ENCODE measurements around the gene CNIH3.
A peak's percentile ranks its signal among the peaks of the same experiment; 100 is the strongest.
"Not testable (repeated sequence)": the region's sequence is repeated elsewhere in the genome, so short reads cannot be mapped to it uniquely, and the experiment has no call there.

Gene CNIH3

GRCh38 chr1:224689374-224689773 is 73.3 kb downstream of the CNIH3 start:
- no peak for DNase-seq (ENCODE audit: low spot score)

DNA sequence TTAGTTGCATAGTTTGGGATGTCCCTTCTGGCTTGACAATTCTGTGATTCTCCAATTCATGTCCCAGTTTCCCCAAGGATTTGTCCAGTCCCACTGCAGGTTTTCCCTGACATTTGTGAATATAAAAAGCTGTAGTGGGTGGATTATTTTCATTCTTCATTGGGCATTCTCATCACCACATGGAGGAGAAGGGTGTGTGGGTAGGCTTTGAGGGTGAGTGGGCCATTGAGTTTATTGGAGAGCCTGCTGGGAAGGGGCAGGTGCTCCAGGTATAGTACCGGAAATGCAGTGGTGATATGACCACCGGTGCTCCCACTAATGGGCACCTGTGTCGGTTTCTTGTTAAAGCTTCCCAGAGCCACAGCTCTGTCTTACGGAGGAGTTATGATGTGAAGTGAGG is 74.5 kb downstream of the CNIH3 start:
- DNase-seq (ENCODE audit: low spot score) = no peak

DNA sequence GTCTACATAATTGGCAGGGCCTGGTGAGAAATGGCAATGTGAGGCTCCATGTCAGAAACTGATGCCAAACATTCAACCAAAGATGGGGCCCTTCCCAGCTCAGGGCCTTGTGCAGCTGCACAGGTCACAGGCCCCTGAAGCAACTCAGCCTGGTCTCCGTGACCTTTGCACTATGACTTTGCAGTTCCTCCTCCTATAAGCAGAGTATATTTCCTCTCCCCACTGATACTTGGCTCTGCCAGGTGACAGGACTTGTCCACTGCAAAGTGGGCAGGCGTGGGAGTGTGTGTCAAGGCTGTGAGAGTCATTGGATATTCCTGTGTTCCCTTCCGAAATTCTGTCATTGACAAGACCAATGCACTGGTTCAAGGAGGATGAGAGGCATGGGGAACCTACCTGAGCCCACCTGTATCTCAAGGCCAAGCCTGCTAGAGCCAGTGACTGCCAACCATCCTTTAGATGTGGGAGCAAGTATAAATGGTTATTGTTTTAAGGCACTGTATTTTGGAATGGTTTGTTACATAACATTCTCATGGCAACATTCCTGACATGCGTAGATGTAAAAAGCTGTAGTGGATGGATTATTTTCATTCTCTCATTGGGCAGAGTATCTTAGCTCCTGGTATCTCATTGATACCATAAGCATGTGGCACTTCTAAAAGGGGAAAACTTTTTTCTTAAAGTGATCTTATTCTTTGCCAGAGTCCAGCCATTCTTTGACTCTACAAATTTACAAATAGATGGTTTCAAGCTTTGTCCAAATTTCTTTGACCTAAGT is 75.2 kb downstream of the CNIH3 start:
- no peak for DNase-seq (ENCODE audit: low spot score)

GRCh38 chr1:224694969-224695368 is 78.9 kb downstream of the CNIH3 start:
- no peak for DNase-seq (ENCODE audit: low spot score)

DNA sequence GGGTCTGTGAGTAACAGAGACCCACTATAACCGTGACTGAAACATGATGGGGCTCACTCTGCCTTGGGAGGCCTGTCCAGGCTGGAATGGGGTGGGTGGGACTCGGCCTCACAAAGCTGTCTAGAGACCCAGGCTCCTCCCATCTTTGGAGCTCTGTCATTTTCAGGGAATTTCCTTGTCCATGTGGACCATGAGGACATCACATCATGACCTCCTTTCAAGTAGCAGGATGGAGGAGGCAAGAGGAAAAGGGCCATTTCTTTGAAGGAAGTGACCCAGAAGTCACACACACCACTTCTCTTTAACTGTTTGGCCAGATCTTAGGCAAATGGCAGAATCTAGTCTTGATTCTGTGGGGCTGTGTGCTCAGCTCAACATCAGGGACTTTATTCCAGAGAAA is 79.9 kb downstream of the CNIH3 start:
- DNase-seq (ENCODE audit: low spot score) = no peak

GRCh38 chr1:224696891-224697765 is 81.0 kb downstream of the CNIH3 start:
- DNase-seq (ENCODE audit: low spot score) = no peak

DNA sequence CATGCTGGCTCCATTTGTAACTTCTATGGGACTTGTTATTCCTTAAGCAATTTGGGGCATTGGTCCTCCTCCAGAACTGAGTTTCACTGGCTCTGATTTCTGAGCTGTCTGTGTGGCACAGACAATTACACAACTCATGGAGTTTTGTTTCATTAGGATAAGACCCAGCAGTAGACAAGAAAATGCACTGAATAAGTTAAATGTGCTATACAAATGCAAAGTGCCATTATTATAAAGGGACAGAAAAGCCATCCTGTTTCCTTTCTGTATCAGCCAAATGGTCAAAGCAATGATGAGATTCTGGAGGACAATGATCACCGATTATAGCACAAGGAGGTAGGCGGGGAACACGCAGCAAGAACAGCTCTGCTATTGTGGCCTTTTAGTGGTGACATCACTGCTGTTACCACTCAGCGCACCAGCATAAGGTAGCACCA is 81.9 kb downstream of the CNIH3 start:
- DNase-seq (ENCODE audit: low spot score) = no peak

DNA sequence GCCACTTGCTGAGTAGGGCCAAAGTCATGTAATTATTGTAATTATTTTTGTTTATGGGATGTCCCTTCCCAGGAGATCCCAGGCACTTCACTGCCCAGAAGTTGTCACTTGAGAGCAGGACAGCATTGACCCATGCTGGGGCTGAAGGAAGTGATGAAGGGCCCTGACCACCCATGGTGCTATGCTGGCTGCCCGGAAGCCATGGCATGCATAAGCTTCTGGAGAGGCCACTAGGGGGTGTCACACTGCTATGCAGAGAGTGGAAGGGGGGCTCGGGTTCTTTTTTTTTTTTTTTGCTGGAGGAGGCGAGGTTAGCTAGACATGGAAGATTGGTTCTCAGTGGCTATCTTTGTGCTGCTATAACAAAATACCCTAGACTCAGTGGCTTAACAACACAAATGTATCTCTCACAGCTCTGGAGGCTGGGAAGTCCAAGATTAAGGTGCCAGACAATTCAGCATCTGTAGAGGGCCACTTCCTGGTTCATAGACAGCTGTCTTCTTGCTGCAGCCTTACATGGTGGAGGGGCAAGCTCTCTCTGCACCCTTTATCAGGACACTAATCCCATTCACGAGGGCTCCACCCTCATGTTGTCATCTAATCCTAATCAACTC is 84.9 kb downstream of the CNIH3 start:
- DNase-seq (ENCODE audit: low spot score) = peak; percentile 37

- DNase-seq (ENCODE audit: low spot score) = no peak
These were observed 87.6 kb downstream of the CNIH3 start for GRCh38 chr1:224703702-224704101.

DNA sequence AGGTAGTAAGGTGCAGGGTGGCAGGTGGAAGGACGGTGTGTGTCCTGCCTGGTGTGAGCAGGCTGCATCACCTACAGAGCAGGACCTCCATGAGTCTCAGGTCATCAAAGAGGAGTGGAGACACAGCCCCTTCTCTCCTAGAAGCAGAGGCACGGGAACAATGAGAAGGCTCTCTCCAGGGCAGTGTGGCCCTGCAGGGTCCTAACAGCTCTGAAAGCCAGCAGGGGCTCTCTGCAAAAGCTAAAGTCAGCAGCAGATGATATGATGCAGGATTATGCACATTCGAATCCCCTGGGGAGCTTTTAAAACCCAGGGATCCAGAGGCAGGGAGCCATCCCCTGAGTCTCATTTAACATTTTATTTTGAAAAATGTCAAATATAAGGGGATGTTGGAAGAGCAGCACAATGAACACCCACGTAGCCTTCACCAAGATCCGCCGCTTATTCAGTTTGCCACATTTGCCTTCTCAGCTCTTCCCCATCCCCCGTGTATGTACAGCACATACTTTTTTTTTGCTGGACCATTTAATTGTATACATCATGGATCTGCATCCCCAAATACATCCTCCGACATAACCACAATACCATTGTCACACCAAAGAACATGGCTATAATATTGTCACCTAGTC is 88.1 kb downstream of the CNIH3 start:
- no peak for DNase-seq (ENCODE audit: low spot score)

GRCh38 chr1:224705578-224705977 is 89.5 kb downstream of the CNIH3 start:
- DNase-seq (ENCODE audit: low spot score) = no peak

- no peak for DNase-seq (ENCODE audit: low spot score)
These were observed 92.0 kb downstream of the CNIH3 start for GRCh38 chr1:224707843-224708725.

DNA sequence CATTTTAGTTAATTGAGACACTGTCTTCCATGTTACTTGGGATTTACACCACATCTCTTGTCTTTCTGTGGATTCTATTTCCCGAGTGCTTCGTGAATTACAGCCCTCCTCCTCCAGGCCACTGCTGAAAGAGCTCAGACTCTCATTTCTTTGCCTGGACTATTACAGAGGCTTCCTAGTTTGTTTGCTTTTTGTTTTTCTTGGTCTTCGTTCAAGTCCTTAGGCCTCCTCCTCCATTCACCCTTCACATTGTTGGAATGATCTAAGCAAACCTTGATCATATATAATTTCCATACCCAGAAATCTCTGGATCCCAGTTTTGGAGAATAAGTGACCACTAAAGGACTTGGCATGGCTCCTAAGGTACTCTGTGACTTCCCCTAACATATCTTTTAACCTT is 94.1 kb downstream of the CNIH3 start:
- DNase-seq (ENCODE audit: low spot score) = no peak

DNA sequence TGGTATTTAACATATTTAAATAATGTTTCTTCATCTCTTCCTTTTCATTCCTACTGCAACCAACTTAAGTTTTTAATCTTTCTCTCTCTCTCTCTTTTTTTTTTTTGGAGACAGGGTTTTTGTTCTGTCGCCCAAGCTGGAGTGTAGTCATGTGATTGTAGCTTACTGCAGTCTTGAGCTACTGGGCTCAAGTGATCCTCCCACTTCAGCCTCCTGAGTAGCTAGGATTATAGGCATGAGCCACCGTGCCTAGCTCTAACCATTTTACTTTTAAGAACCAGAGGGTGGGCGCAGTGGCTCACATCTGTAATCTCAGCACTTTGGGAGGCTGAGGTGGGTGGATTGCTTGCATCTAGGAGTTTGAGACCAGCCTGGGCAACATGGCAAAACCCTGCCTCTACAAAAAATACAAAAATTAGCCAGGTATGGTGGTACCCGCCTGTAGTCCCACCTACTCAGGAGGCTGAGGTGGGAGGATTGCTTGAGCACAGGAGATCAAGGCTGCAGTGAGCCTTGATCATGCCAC is 95.2 kb downstream of the CNIH3 start:
- not testable (repeated sequence) for DNase-seq (ENCODE audit: low spot score)

- DNase-seq (ENCODE audit: low spot score) = no peak
These were observed 95.8 kb downstream of the CNIH3 start for GRCh38 chr1:224711876-224712275.

GRCh38 chr1:224713228-224713627 is 97.1 kb downstream of the CNIH3 start:
- no peak for DNase-seq (ENCODE audit: low spot score)

DNA sequence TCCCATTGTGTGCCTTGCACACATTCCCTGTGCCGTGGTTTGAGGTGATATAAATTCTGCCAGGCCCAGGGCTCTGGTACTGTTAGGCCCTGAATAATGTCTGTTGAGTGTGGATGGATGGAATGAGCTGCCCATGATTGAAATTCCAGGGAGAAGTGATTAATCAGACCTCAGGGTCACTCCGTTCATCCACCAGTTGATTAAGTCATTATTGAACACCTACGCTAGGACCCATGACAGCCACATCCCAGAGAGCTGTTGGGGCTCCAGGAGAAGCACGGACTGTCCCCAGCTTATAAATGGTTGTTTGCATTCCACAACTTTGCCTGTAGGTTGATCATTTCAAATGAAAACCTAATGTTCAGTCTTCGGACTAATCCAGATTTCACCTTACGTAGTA is 98.4 kb downstream of the CNIH3 start:
- no peak for DNase-seq (ENCODE audit: low spot score)

GRCh38 chr1:224718470-224719053 is 102.4 kb downstream of the CNIH3 start:
- DNase-seq (ENCODE audit: low spot score) = no peak

GRCh38 chr1:224719716-224720115 is 103.6 kb downstream of the CNIH3 start:
- DNase-seq (ENCODE audit: low spot score) = no peak

DNA sequence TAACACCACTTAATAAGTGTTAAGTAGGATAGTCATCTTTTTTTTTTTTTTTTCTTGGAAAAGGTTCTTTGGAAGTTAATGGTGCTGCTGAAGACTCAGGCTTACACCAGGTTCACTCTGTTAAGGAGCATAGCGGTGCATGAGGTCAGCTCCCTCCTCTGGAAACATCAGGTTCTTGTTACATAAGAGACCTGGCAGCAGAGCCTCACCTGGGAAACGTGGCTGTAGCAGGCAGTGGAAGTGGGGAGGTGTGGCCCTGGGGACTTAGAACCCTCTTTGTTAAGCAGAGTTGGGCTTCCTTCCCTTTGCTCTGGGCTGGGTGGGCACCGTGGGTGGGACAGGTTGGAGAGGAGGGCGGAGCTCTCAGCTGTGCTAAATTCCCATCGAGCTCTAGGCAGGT is 104.1 kb downstream of the CNIH3 start:
- DNase-seq (ENCODE audit: low spot score) = no peak

GRCh38 chr1:224721000-224721399 is 104.9 kb downstream of the CNIH3 start:
- no peak for DNase-seq (ENCODE audit: low spot score)

Measured in HuH-7 (cell line).